Mucosa of rectum (tissue), 2 donors: ENCODE data around the gene PTPRJ.

Experiments
- H3K27ac ChIP-seq, 2 donors: one replicate each; pipeline ENCODE4 v1.7.0; 2013; ENCODE audit warnings: inconsistent platforms in 2 of 2, low read depth in 2 of 2, low read length in 2 of 2
- H3K27me3 ChIP-seq, 2 donors: one replicate each; pipeline ENCODE4 v1.7.0; 2013; ENCODE audit warnings: low read length in 2 of 2; ENCODE audit not compliant: control insufficient read depth in 2 of 2, insufficient read depth in 2 of 2
- H3K36me3 ChIP-seq, 2 donors: one replicate each; pipeline ENCODE4 v1.7.0; 2013; ENCODE audit warnings: low read length in 2 of 2; ENCODE audit not compliant: control insufficient read depth in 2 of 2, insufficient read depth in 2 of 2
- H3K4me1 ChIP-seq, 2 donors: one replicate each; pipeline ENCODE4 v1.7.0; 2013; ENCODE audit warnings: low read length in 2 of 2, mild to moderate bottlenecking in 1 of 2; ENCODE audit not compliant: control insufficient read depth in 2 of 2, insufficient read depth in 2 of 2
- H3K4me3 ChIP-seq, 2 donors: one replicate each; pipeline ENCODE4 v1.7.0; 2013; ENCODE audit warnings: low read length in 2 of 2
- H3K9ac ChIP-seq, 2 donors: one replicate each; pipeline ENCODE4 v1.7.0; 2013; ENCODE audit warnings: low read length in 2 of 2, low read depth in 1 of 2, mild to moderate bottlenecking in 1 of 2
- H3K9me3 ChIP-seq, 2 donors: one replicate each; pipeline ENCODE4 v1.7.0; 2013; ENCODE audit warnings: low read length in 2 of 2; ENCODE audit not compliant: control insufficient read depth in 2 of 2
- donor health status: healthy.
- donor health status: Normal muscosa, but diverticular disease.

PTPRJ gene

GRCh38 chr11:48034926-48035871 lies 54.8 kb downstream of the PTPRJ start:
- H3K27ac ChIP-seq = peak overlapping the region; percentile 20 to 64
- no peak overlapping the region for H3K9ac ChIP-seq
- H3K4me1 ChIP-seq = peaks cover 6 to 7% of the 10 kb centered on the region in 2 donors
- no peaks in the 10 kb centered on the region for H3K27me3 ChIP-seq
- no peaks in the 10 kb centered on the region for H3K9me3 ChIP-seq
- H3K36me3 ChIP-seq = no peaks in the 10 kb centered on the region
- no peak overlapping the region for H3K4me3 ChIP-seq

- H3K9me3 ChIP-seq = no peaks in the 10 kb centered on the region
- H3K27me3 ChIP-seq = no peaks in the 10 kb centered on the region
- no peak overlapping the region for H3K27ac ChIP-seq
- H3K36me3 ChIP-seq = no peaks in the 10 kb centered on the region
- no peak overlapping the region for H3K9ac ChIP-seq
- H3K4me1 ChIP-seq = peaks cover 4 to 7% of the 10 kb centered on the region in 2 donors
- H3K4me3 ChIP-seq = no peak overlapping the region
Observed at GRCh38 chr11:48036011-48036410, 55.7 kb downstream of the PTPRJ start.

GRCh38 chr11:48036466-48036865 lies 56.1 kb downstream of the PTPRJ start:
- no peak overlapping the region for H3K9ac ChIP-seq
- no peaks in the 10 kb centered on the region for H3K27me3 ChIP-seq
- peaks cover 0 to 4% of the 10 kb centered on the region in 2 donors for H3K36me3 ChIP-seq
- no peak overlapping the region for H3K27ac ChIP-seq
- H3K9me3 ChIP-seq = no peaks in the 10 kb centered on the region
- no peak overlapping the region for H3K4me3 ChIP-seq
- peaks cover 4 to 6% of the 10 kb centered on the region in 2 donors for H3K4me1 ChIP-seq

- Histone ChIP-seq H3K4me1 (peaks cover 0 to 4% of the 10 kb centered on the region in 2 donors), H3K27me3 (no peaks in the 10 kb centered on the region)
Observed at GRCh38 chr11:48037709-48038468, 57.5 kb downstream of the PTPRJ start.

GRCh38 chr11:48040830-48041444 lies 60.6 kb downstream of the PTPRJ start:
- Histone ChIP-seq H3K4me1 (peaks cover 0 to 5% of the 10 kb centered on the region in 2 donors), H3K27ac (no peak overlapping the region), H3K9ac (no peak overlapping the region), H3K4me3 (no peak overlapping the region), H3K36me3 (peaks cover 0 to 4% of the 10 kb centered on the region in 2 donors), H3K27me3 (no peaks in the 10 kb centered on the region), H3K9me3 (no peaks in the 10 kb centered on the region)

More at GRCh38 chr11:48037709-48038468, 57.5 kb downstream of the PTPRJ start:
- Histone ChIP-seq H3K27ac (no peak overlapping the region), H3K9ac (no peak overlapping the region), H3K4me3 (no peak overlapping the region), H3K9me3 (no peaks in the 10 kb centered on the region), H3K36me3 (peaks cover 0 to 4% of the 10 kb centered on the region in 2 donors)

- Histone ChIP-seq H3K9me3 (no peaks in the 10 kb centered on the region), H3K27me3 (no peaks in the 10 kb centered on the region), H3K9ac (no peak overlapping the region), H3K4me1 (peaks cover 0 to 5% of the 10 kb centered on the region in 2 donors), H3K4me3 (no peak overlapping the region), H3K36me3 (peaks cover 0 to 4% of the 10 kb centered on the region in 2 donors), H3K27ac (no peak overlapping the region)
Observed at GRCh38 chr11:48041877-48042695, 61.7 kb downstream of the PTPRJ start.

GRCh38 chr11:48043111-48043990 lies 63.0 kb downstream of the PTPRJ start:
- H3K27me3 ChIP-seq = no peaks in the 10 kb centered on the region
- no peak overlapping the region for H3K9ac ChIP-seq
- no peak overlapping the region for H3K4me3 ChIP-seq
- peaks cover 0 to 4% of the 10 kb centered on the region in 2 donors for H3K36me3 ChIP-seq
- peak overlapping the region in 1 of 2 donors; percentile 29 for H3K27ac ChIP-seq
- no peaks in the 10 kb centered on the region for H3K9me3 ChIP-seq
- H3K4me1 ChIP-seq = peaks cover 0 to 5% of the 10 kb centered on the region in 2 donors

GRCh38 chr11:48043991-48044512 lies 63.7 kb downstream of the PTPRJ start:
- H3K27me3 ChIP-seq = no peaks in the 10 kb centered on the region
- H3K4me3 ChIP-seq = no peak overlapping the region
- H3K27ac ChIP-seq = peak overlapping the region; percentile 10 to 29
- H3K36me3 ChIP-seq = peaks cover 0 to 4% of the 10 kb centered on the region in 2 donors
- peaks cover 0 to 5% of the 10 kb centered on the region in 2 donors for H3K4me1 ChIP-seq
- H3K9me3 ChIP-seq = no peaks in the 10 kb centered on the region
- H3K9ac ChIP-seq = no peak overlapping the region
